HL-60/S4 treated with phorbol 12-myristate 13-acetate at 8.2 ng/mL for 4 days and 3 days (cell line): ENCODE results near the gene GPRASP2.
"Not testable (repeated sequence)": the region's sequence is repeated elsewhere in the genome, so short reads cannot be mapped to it uniquely, and the experiment has no call there.

Experiments used
- in situ Hi-C: fragments of 300-500 bp; cut with MboI; formaldehyde crosslinking; loops from 2 replicates; pipeline ENCODE4 v1.15.0; 2022; ENCODE audit warnings: low sequenced_read_pairs

GPRASP2 gene

GRCh38 chrX:102712216-102712966, at the start of gene GPRASP2:
TSS of gene GPRASP2 (plus strand) at chrX:102712448. CDS start at chrX:102714870, 2,422 bp downstream.
- in situ Hi-C loops = no loop called here

- in situ Hi-C loops = not testable (repeated sequence)
Measured at GRCh38 chrX:102663820-102664219, 48.4 kb upstream of the GPRASP2 start.

GRCh38 chrX:102667034-102667433, 45.2 kb upstream of the GPRASP2 start:
- in situ Hi-C loops = not testable (repeated sequence)

GRCh38 chrX:102669526-102669925, 42.7 kb upstream of the GPRASP2 start:
- in situ Hi-C loops = no loop called here

GRCh38 chrX:102672856-102673255, 39.4 kb upstream of the GPRASP2 start:
- in situ Hi-C loops = no loop called here

GRCh38 chrX:102677479-102677878, 34.8 kb upstream of the GPRASP2 start:
- in situ Hi-C loops = not testable (repeated sequence)

GRCh38 chrX:102684772-102685520, 27.3 kb upstream of the GPRASP2 start:
- in situ Hi-C loops = no loop called here

- in situ Hi-C loops = no loop called here
Measured at GRCh38 chrX:102694749-102695148, 17.5 kb upstream of the GPRASP2 start.

- in situ Hi-C loops = no loop called here
Measured at GRCh38 chrX:102696306-102696705, 15.9 kb upstream of the GPRASP2 start.

GRCh38 chrX:102697494-102697893, 14.8 kb upstream of the GPRASP2 start:
- in situ Hi-C loops = no loop called here

- in situ Hi-C loops = no loop called here
Measured at GRCh38 chrX:102708900-102709299, 3.3 kb upstream of the GPRASP2 start.

GRCh38 chrX:102711872-102712215, 404 bp upstream of the GPRASP2 start:
- in situ Hi-C loops = no loop called here

- in situ Hi-C loops = no loop called here
Measured at GRCh38 chrX:102712981-102713625, 855 bp downstream of the GPRASP2 start.

GRCh38 chrX:102714994-102715393, 2.7 kb downstream of the GPRASP2 start:
- in situ Hi-C loops = no loop called here

GRCh38 chrX:102715967-102716366, 3.7 kb downstream of the GPRASP2 start:
- in situ Hi-C loops = no loop called here

- in situ Hi-C loops = no loop called here
Measured at GRCh38 chrX:102720237-102721168, 8.3 kb downstream of the GPRASP2 start, which contains the start of gene GPRASP3. TSS of gene GPRASP3 (plus strand) at chrX:102720743. CDS start at chrX:102748996, 28,253 bp downstream.

GRCh38 chrX:102721169-102721506, 8.9 kb downstream of the GPRASP2 start:
- in situ Hi-C loops = not testable (repeated sequence)

- in situ Hi-C loops = no loop called here
Measured at GRCh38 chrX:102723456-102723855, 11.2 kb downstream of the GPRASP2 start.

- in situ Hi-C loops = no loop called here
Measured at GRCh38 chrX:102727761-102728160, 15.5 kb downstream of the GPRASP2 start.

GRCh38 chrX:102728646-102729045, 16.4 kb downstream of the GPRASP2 start:
- in situ Hi-C loops = no loop called here

- in situ Hi-C loops = no loop called here
Measured at GRCh38 chrX:102739657-102740056, 27.4 kb downstream of the GPRASP2 start.
